GM12878 (cell line): Measurements from ENCODE around the gene MFN1. TPM values are rescaled to one million over a fixed set of nuclear protein-coding genes. Genes with fewer than 3 reads are reported as not detected.
A peak's percentile ranks its signal among the peaks of the same experiment; 100 is the strongest.

Experiments used
- ATF3 ChIP-seq: IDR thresholded peaks from 2 replicates; pipeline ENCODE4 v1.6.1; 2011; ENCODE audit warnings: low read depth, mild to moderate bottlenecking, low read length, moderate library complexity, borderline replicate concordance; ENCODE audit errors: extremely low read depth
- CBX5 ChIP-seq: sonication (generic); IDR thresholded peaks from 2 replicates; pipeline ENCODE4 v1.6.1; 2016; ENCODE audit warnings: low read depth, moderate library complexity, mild to moderate bottlenecking, inconsistent platforms
- CREB1 ChIP-seq: IDR thresholded peaks from 2 replicates; pipeline ENCODE4 v1.6.1; 2012; ENCODE audit warnings: low read depth, mild to moderate bottlenecking, inconsistent platforms
- ETV6 ChIP-seq, 2 experiments: fragments of 450-650 bp in 1 of 2; IDR thresholded peaks in 1 of 2; conservative IDR thresholded peaks in 1 of 2; 2 replicates each; pipeline ENCODE4 v1.6.1; 2014; ENCODE audit warnings: antibody characterized with exemption in 1 of 2, borderline replicate concordance in 1 of 2, low read depth in 1 of 2, mild to moderate bottlenecking in 1 of 2, moderate library complexity in 1 of 2
- FOXM1 ChIP-seq: IDR thresholded peaks from 2 replicates; pipeline ENCODE4 v1.6.1; 2012; ENCODE audit warnings: low read depth, mild to moderate bottlenecking, inconsistent platforms, low read length, moderate library complexity
- IRF5 ChIP-seq: fragments of 450-650 bp; IDR thresholded peaks from 2 replicates; pipeline ENCODE4 v1.6.1; 2017; ENCODE audit warnings: borderline replicate concordance
- KDM1A ChIP-seq: fragments of 200-600 bp; sonication (generic); IDR thresholded peaks from 2 replicates; pipeline ENCODE4 v1.6.1; 2016; ENCODE audit warnings: borderline replicate concordance
- MYC ChIP-seq: IDR thresholded peaks from 2 replicates; pipeline ENCODE4 v1.6.1; 2011; ENCODE audit warnings: mild to moderate bottlenecking, low read length, moderate library complexity, inconsistent platforms; ENCODE audit not compliant: insufficient read depth, insufficient replicate concordance, insufficient read length, severe bottlenecking
- RCOR1 ChIP-seq: conservative IDR thresholded peaks from 2 replicates; pipeline ENCODE4 v1.6.1; 2012; ENCODE audit warnings: low read depth, low read length, improper control_type of control experiment
- ZBED1 ChIP-seq: IDR thresholded peaks from 2 replicates; pipeline ENCODE4 v1.6.1; 2016; ENCODE audit warnings: borderline replicate concordance
- ZNF207 ChIP-seq: fragments of 450-650 bp; IDR thresholded peaks from 2 replicates; pipeline ENCODE4 v1.6.1; 2014; ENCODE audit warnings: antibody characterized with exemption, mild to moderate bottlenecking, borderline replicate concordance
- ZNF24 ChIP-seq: fragments of 450-650 bp; IDR thresholded peaks from 2 replicates; pipeline ENCODE4 v1.6.1; 2017; ENCODE audit warnings: antibody characterized with exemption, mild to moderate bottlenecking
- ZZZ3 ChIP-seq: IDR thresholded peaks from 2 replicates; pipeline ENCODE4 v1.6.1; 2011; ENCODE audit warnings: low read depth; ENCODE audit not compliant: control insufficient read depth, insufficient read length
- polyA plus RNA-seq, 11 experiments: library from polyadenylated mRNA; depleted of rRNA in 4 of 11; unstranded in 6 of 11; stranded (reverse) in 5 of 11; fragments of >200 nt; fragmentation: Nextera tagmentation in 4 of 11; fragmentation: Illumina TruSeq in 1 of 11; extraction: Ambion mirVana in 4 of 11; extraction: Trizol in 1 of 11; gene quantifications; 1 replicate in 1 of 11; 2 replicates in 10 of 11; pipeline versions ENCODE4 v1.2.1 to v1.2.3, GENCODE V29; 2011 to 2016; ENCODE audit warnings: inconsistent platforms in 2 of 11, missing spikeins in 2 of 11, low read depth in 1 of 11
- total RNA-seq, 4 experiments: library from RNA; depleted of rRNA in 3 of 4; stranded (reverse); fragments of >200 nt in 3 of 4; fragmentation: Illumina TruSeq in 1 of 4; extraction: Trizol in 1 of 4; gene quantifications; 2 replicates each; pipeline versions ENCODE4 v1.2.1 to v1.2.3, GENCODE V29; 2013 to 2021

Gene MFN1
- total and polyA plus RNA-seq, 10 of the 15 experiments (the other 5 are each of a cell fraction or from before 2014, with no cell fraction given), result 14.4 to 120 (median 39.8) TPM

GRCh38 chr3:179322286-179323196 is 25.0 kb upstream of the MFN1 start, which contains the start of gene ZNF639 (continued):
- no peak for TF ChIP-seq CBX5
- TF ChIP-seq IRF5, result no peak
- no peak for TF ChIP-seq RCOR1
- peak; percentile 85 for TF ChIP-seq ZNF207
- peak; percentile 85 for TF ChIP-seq CREB1
- TF ChIP-seq ZBED1, result no peak
- peak; percentile 74 for TF ChIP-seq MYC
- no peak for TF ChIP-seq ETV6 (conservative IDR thresholded peaks at IDR 0.05 in 1 of 2, IDR thresholded peaks at IDR 0.05 in 1 of 2; ENCODE audit: borderline replicate concordance in 1 of 2, low read depth in 1 of 2)
- no peak for TF ChIP-seq ATF3
- TF ChIP-seq FOXM1, result no peak
- TF ChIP-seq KDM1A, result no peak
- no peak for TF ChIP-seq ZZZ3
- TF ChIP-seq ZNF24, result peak; percentile 57; the same call in 1 of the 2 replicates
